HepG2 (cell line): ENCODE results near the gene KCNQ5. TPM values are rescaled to one million over a fixed set of nuclear protein-coding genes. Genes with fewer than 3 reads are reported as not detected.

Source experiments
- ATAC-seq: fragments of 200-7000 bp; cut with Tn5 transposase; 3 replicates; pipeline ENCODE4 v1.9.1; 2020; ENCODE audit warnings: mild to moderate bottlenecking, moderate library complexity
- BruUV-seq: library from RNA; stranded (reverse); fragments of 400-500 nt; replicated peaks from 2 replicates; lab custom pipeline; 2021; lab: Mats Ljungman, UMichigan
- CTCF ChIA-PET: fragments of 300-600 bp; formaldehyde crosslinking; extraction: SDS; loops from one replicate; lab custom pipeline; 2021; ENCODE audit warnings: low total read pairs, inconsistent platforms, low intra/inter-chr PET ratio; lab: Yijun Ruan, JAX
- POLR2A ChIA-PET: fragments of 350-600 bp; sonication (Branson Sonifier 250); formaldehyde crosslinking; loops from one replicate; lab custom pipeline; 2020; ENCODE audit warnings: antibody characterized with exemption, inconsistent platforms; lab: Yijun Ruan, JAX
- DNase-seq: peaks from one replicate; pipeline ENCODE4 v3.0.0-alpha.2; 2015; ENCODE audit warnings: low spot score
- FAIRE-seq: peaks from 3 replicates; lab custom pipeline; 2011; peaks lifted over from hg19 to GRCh38; lab: Jason Lieb, UNC
- H2AFZ ChIP-seq: one replicate; pipeline ENCODE4 v1.6.1; 2011; ENCODE audit warnings: low read length, inconsistent platforms
- H3K27ac ChIP-seq: fragments of 300-600 bp; 3 replicates; pipeline ENCODE4 v1.8.0; 2011; ENCODE audit warnings: mixed run types, mild to moderate bottlenecking, mixed read lengths, low read length, inconsistent platforms; ENCODE audit not compliant: insufficient read depth; ENCODE audit errors: extremely low read length
- H3K27me3 ChIP-seq, 2 experiments: fragments of 200-600 bp in 1 of 2; 2 replicates in 1 of 2; 3 replicates in 1 of 2; pipeline versions ENCODE4 v1.6.0 to v1.8.0; 2011; ENCODE audit warnings: low read length in 2 of 2, mild to moderate bottlenecking in 2 of 2, moderate library complexity in 2 of 2, inconsistent platforms in 1 of 2; ENCODE audit not compliant: insufficient read depth in 2 of 2, control insufficient read depth in 1 of 2
- H3K36me3 ChIP-seq, 2 experiments: fragments of 200-600 bp in 1 of 2; replicated peaks in 1 of 2; 2 replicates in 1 of 2; 3 replicates in 1 of 2; pipeline versions ENCODE4 v1.5.1 to v1.8.0; 2011; ENCODE audit warnings: low read length in 2 of 2, inconsistent platforms in 1 of 2; ENCODE audit not compliant: insufficient read depth in 2 of 2, control insufficient read depth in 1 of 2
- H3K4me1 ChIP-seq: 2 replicates; pipeline ENCODE4 v1.5.1; 2012; ENCODE audit warnings: low read length, inconsistent platforms; ENCODE audit not compliant: insufficient read depth
- H3K4me2 ChIP-seq: 2 replicates; pipeline ENCODE4 v1.6.0; 2011; ENCODE audit warnings: low read depth, low read length, inconsistent platforms
- H3K4me3 ChIP-seq, 3 experiments: fragments of 200-600 bp in 1 of 3; sonication (generic), shearing (Covaris generic) in 1 of 3; replicated peaks in 1 of 3; 2 replicates each; pipeline ENCODE4 v1.5.1; 2011 to 2016; ENCODE audit warnings: low read length in 3 of 3, inconsistent platforms in 2 of 3, low read depth in 2 of 3, mild to moderate bottlenecking in 2 of 3, control low read depth in 1 of 3, mixed read lengths in 1 of 3; ENCODE audit not compliant: insufficient read depth in 1 of 3
- H3K79me2 ChIP-seq: one replicate; pipeline ENCODE4 v1.6.1; 2011; ENCODE audit warnings: low read length, inconsistent platforms; ENCODE audit not compliant: insufficient read depth
- H3K9ac ChIP-seq: 2 replicates; pipeline ENCODE4 v1.6.0; 2011; ENCODE audit warnings: mild to moderate bottlenecking, low read depth, low read length, inconsistent platforms; ENCODE audit not compliant: insufficient read depth
- H3K9me3 ChIP-seq: 2 replicates; pipeline ENCODE4 v1.5.1; 2012; ENCODE audit warnings: mild to moderate bottlenecking, low read length
- H4K20me1 ChIP-seq: 2 replicates; pipeline ENCODE4 v1.6.0; 2011; ENCODE audit warnings: inconsistent platforms, mild to moderate bottlenecking, low read length, moderate library complexity; ENCODE audit not compliant: insufficient read depth
- CAMTA2 ChIP-seq: sonication (generic); formaldehyde crosslinking; IDR thresholded peaks from 2 replicates; pipeline ENCODE4 v1.4.0; 2020; ENCODE audit warnings: mild to moderate bottlenecking, missing genetic modification reagents, borderline replicate concordance
- CBX1 ChIP-seq: IDR thresholded peaks from one replicate; pipeline ENCODE4 v1.6.1; 2016; ENCODE audit warnings: antibody characterized with exemption, low read depth
- ELF3 ChIP-seq: IDR thresholded peaks from 2 replicates; pipeline ENCODE4 v1.6.1; 2016; ENCODE audit warnings: missing genetic modification reagents, missing compliant biosample characterization
- HMGA1 ChIP-seq: sonication (generic); formaldehyde crosslinking; conservative IDR thresholded peaks from 2 replicates; pipeline ENCODE4 v1.4.0; 2020; ENCODE audit warnings: missing genetic modification reagents
- KDM6A ChIP-seq: IDR thresholded peaks from 2 replicates; pipeline ENCODE4 v1.6.1; 2016; ENCODE audit warnings: low read depth
- KIAA2018 ChIP-seq: sonication (generic); formaldehyde crosslinking; IDR thresholded peaks from 2 replicates; pipeline ENCODE4 v1.5.0; 2020; ENCODE audit warnings: mild to moderate bottlenecking, missing genetic modification reagents, borderline replicate concordance
- MXI1 ChIP-seq: IDR thresholded peaks from 3 replicates; pipeline ENCODE4 v1.6.1; 2012; ENCODE audit warnings: low read depth, low read length, inconsistent platforms, borderline replicate concordance
- NFKB2 ChIP-seq: sonication (generic); formaldehyde crosslinking; IDR thresholded peaks from 2 replicates; pipeline ENCODE4 v1.4.0; 2020; ENCODE audit warnings: missing genetic modification reagents, borderline replicate concordance
- NR2F2 ChIP-seq: IDR thresholded peaks from 2 replicates; pipeline ENCODE4 v1.6.1; 2012; ENCODE audit warnings: low read depth, inconsistent platforms, borderline replicate concordance
- NRL ChIP-seq: sonication (generic); formaldehyde crosslinking; IDR thresholded peaks from 2 replicates; pipeline ENCODE4 v1.5.0; 2020; ENCODE audit warnings: missing genetic modification reagents, mild to moderate bottlenecking, moderate library complexity, borderline replicate concordance
- PAF1 ChIP-seq: IDR thresholded peaks from 2 replicates; pipeline ENCODE4 v1.6.1; 2016; ENCODE audit warnings: missing genetic modification reagents, missing compliant biosample characterization
- RXRB ChIP-seq: IDR thresholded peaks from 2 replicates; pipeline ENCODE4 v1.6.1; 2016; ENCODE audit warnings: borderline replicate concordance, missing genetic modification reagents, missing compliant biosample characterization
- ZNF552 ChIP-seq: sonication (generic); formaldehyde crosslinking; IDR thresholded peaks from 2 replicates; pipeline ENCODE4 v1.9.0; 2022; ENCODE audit warnings: missing genetic modification reagents, mild to moderate bottlenecking, borderline replicate concordance
- ZNF746 ChIP-seq: sonication (generic); formaldehyde crosslinking; IDR thresholded peaks from 2 replicates; pipeline ENCODE4 v1.8.0; 2022; ENCODE audit warnings: mild to moderate bottlenecking, missing genetic modification reagents
- WGBS: methylation state at CpG from one replicate; pipeline ENCODE4 v1.1.6; 2017; ENCODE audit warnings: low lambda C conversion rate; 5-methylcytosine and 5-hydroxymethylcytosine counted together
- in situ Hi-C: cut with HindIII; loops from 2 replicates; pipeline ENCODE4 v1.10.0; 2017; ENCODE audit warnings: low pct_unique_long_range_greater_than_20kb; ENCODE audit not compliant: extremely low pct_ligation_motif_present
- intact Hi-C: fragments of 100-400 bp; cut with micrococcal nuclease; formaldehyde crosslinking; loops from one replicate; pipeline ENCODE4 v1.10.0; 2022; ENCODE audit not compliant: unreplicated experiment
- polyA plus RNA-seq, 8 experiments: library from polyadenylated mRNA; depleted of rRNA in 3 of 8; stranded (reverse) in 7 of 8; unstranded in 1 of 8; fragments of >200 nt; fragmentation: Illumina TruSeq in 4 of 8; extraction: Trizol in 4 of 8; gene quantifications; 2 replicates each; pipeline versions ENCODE4 v1.2.1 to v1.2.3, GENCODE V29; 2011 to 2016; ENCODE audit warnings: low read depth in 4 of 8, missing spikeins in 1 of 8, mixed read lengths in 1 of 8; ENCODE audit not compliant: insufficient read depth in 1 of 8
- total RNA-seq, 5 experiments: library from RNA; depleted of rRNA; stranded (reverse); fragments of >200 nt; fragmentation: Illumina TruSeq; extraction: Trizol; gene quantifications; 2 replicates each; pipeline ENCODE4 v1.2.3, GENCODE V29; 2016; ENCODE audit warnings: low read depth in 1 of 5
- TF ChIP-seq, protein P1 (sequence below): IDR thresholded peaks from 2 replicates; pipeline ENCODE4 v1.6.1; 2016; ENCODE audit warnings: missing compliant biosample characterization, missing genetic modification reagents, borderline replicate concordance

KCNQ5 gene
- total and polyA plus RNA-seq, 2 of the 13 experiments (the other 11 are each of a cell fraction or from before 2014, with no cell fraction given): 0.04 TPM; not detected in 1

DNA sequence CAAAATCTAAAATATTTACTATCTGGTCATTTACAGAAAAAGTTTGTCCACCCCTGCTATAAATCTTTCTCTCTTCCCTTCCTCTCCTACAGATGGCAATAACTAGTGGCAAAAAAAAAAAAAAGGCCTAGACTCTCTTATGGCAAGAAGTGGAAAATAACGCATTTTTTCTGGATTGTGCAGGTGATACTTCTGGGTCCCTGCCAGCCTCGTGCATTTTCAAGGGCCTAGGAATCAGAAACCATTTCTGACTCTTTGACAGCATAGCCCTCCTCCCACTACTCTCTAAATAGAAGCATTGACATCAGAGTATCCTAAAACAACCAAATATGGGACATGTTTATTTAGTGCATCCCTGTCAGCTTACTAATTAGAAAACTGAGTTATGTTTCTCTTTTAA is 352.4 kb downstream of the KCNQ5 start:
- Histone ChIP-seq H3K79me2 (no peaks in the 10 kb centered on the region), H2AFZ (no peak overlapping the region), H3K27me3 (no peaks in the 10 kb centered on the region; a peak in 1 of 5 replicates), H3K4me2 (no peak overlapping the region), H3K9ac (no peak overlapping the region), H3K4me1 (no peaks in the 10 kb centered on the region), H3K27ac (no peak overlapping the region), H3K9me3 (no peaks in the 10 kb centered on the region), H3K36me3 (no peaks in the 10 kb centered on the region), H3K4me3 (no peak overlapping the region), H4K20me1 (no peaks in the 10 kb centered on the region)
- intact Hi-C loops (no loop called here), in situ Hi-C loops (no loop called here)
- DNase-seq (no peak), FAIRE-seq (no peak), ATAC-seq (no peak)
- no TSS peak for BruUV-seq
- POLR2A ChIA-PET: no interaction called here
- WGBS: 0% methylated on average over 2 of the region's 2 CpGs
- CTCF ChIA-PET: no interaction called here
- TF ChIP-seq CAMTA2 (no peak), NRL (CRISPR knock-in tag) (no peak), RXRB (CRISPR knock-in tag) (no peak), ZNF552 (CRISPR knock-in tag) (no peak), ZNF746 (no peak), MXI1 (no peak), CBX1 (no peak), KDM6A (CRISPR knock-in tag) (no peak), NR2F2 (no peak), NFKB2 (CRISPR knock-in tag) (no peak), PAF1 (CRISPR knock-in tag) (no peak), HMGA1 (CRISPR knock-in tag) (no peak), ELF3 (no peak), KIAA2018 (CRISPR knock-in tag) (no peak)
- TF ChIP-seq, protein P1, sequence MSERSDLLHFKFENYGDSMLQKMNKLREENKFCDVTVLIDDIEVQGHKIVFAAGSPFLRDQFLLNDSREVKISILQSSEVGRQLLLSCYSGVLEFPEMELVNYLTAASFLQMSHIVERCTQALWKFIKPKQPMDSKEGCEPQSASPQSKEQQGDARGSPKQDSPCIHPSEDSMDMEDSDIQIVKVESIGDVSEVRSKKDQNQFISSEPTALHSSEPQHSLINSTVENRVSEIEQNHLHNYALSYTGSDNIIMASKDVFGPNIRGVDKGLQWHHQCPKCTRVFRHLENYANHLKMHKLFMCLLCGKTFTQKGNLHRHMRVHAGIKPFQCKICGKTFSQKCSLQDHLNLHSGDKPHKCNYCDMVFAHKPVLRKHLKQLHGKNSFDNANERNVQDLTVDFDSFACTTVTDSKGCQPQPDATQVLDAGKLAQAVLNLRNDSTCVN: no peak
